ENCODE results near the gene PROZ.
"Not testable (repeated sequence)": the region's sequence is repeated elsewhere in the genome, so short reads cannot be mapped to it uniquely, and the experiment has no call there.

Gene PROZ

GRCh38 chr13:113157929-113158747 is at the start of gene PROZ:
PROZ (plus strand) TSS chr13:113158648; CDS start chr13:113158661, 13 bp downstream.
- TF ChIP-seq CTCF (IDR thresholded peaks at IDR 0.05; ENCODE audit: control insufficient read depth, extremely low read depth, insufficient read depth): no peak
- DNase-seq (ENCODE audit: low read depth): no peak
- no peak within 1 kb of the TSS for H3K4me3 ChIP-seq (ENCODE audit: low read depth, low read length)

- no peak overlapping the region for H3K4me3 ChIP-seq (ENCODE audit: low read depth, low read length)
- no peak for TF ChIP-seq CTCF (IDR thresholded peaks at IDR 0.05; ENCODE audit: control insufficient read depth, extremely low read depth, insufficient read depth)
- DNase-seq (ENCODE audit: low read depth): no peak
Observed at GRCh38 chr13:113109151-113110047, 49.0 kb upstream of the PROZ start.

- TF ChIP-seq CTCF (IDR thresholded peaks at IDR 0.05; ENCODE audit: control insufficient read depth, extremely low read depth, insufficient read depth): no peak
- no peak overlapping the region for H3K4me3 ChIP-seq (ENCODE audit: low read depth, low read length)
- no peak for DNase-seq (ENCODE audit: low read depth)
Observed at GRCh38 chr13:113110048-113110851, 48.2 kb upstream of the PROZ start.

- no peak for DNase-seq (ENCODE audit: low read depth)
- H3K4me3 ChIP-seq (ENCODE audit: low read depth, low read length): no peak overlapping the region
- TF ChIP-seq CTCF (IDR thresholded peaks at IDR 0.05; ENCODE audit: control insufficient read depth, extremely low read depth, insufficient read depth): no peak
Observed at GRCh38 chr13:113110852-113111315, 47.6 kb upstream of the PROZ start.

GRCh38 chr13:113111821-113112220 is 46.6 kb upstream of the PROZ start:
- DNase-seq (ENCODE audit: low read depth); H3K4me3 ChIP-seq (ENCODE audit: low read depth, low read length): not testable (repeated sequence)

GRCh38 chr13:113112475-113112874 is 46.0 kb upstream of the PROZ start:
- DNase-seq (ENCODE audit: low read depth); H3K4me3 ChIP-seq (ENCODE audit: low read depth, low read length): not testable (repeated sequence)

- no peak for DNase-seq (ENCODE audit: low read depth)
- H3K4me3 ChIP-seq (ENCODE audit: low read depth, low read length): no peak overlapping the region
- no peak for TF ChIP-seq CTCF (IDR thresholded peaks at IDR 0.05; ENCODE audit: control insufficient read depth, extremely low read depth, insufficient read depth)
Observed at GRCh38 chr13:113112893-113113845, 45.3 kb upstream of the PROZ start.
